Nephron progenitor cell (in vitro differentiated cells): ENCODE data around the gene SCIN.

Experiments
- DNase-seq: peaks from one replicate; pipeline ENCODE4 v3.0.0; 2021
- H3K27ac Mint-ChIP-seq: 2 replicates; pipeline ENCODE4 v1.8.0; 2021; ENCODE audit warnings: mild to moderate bottlenecking, moderate library complexity, mixed read lengths
- H3K27me3 Mint-ChIP-seq: 2 replicates; pipeline ENCODE4 v1.8.0; 2021; ENCODE audit warnings: mild to moderate bottlenecking, low read depth, mixed read lengths; ENCODE audit not compliant: poor library complexity
- H3K36me3 Mint-ChIP-seq: 2 replicates; pipeline ENCODE4 v1.8.0; 2021; ENCODE audit warnings: low read depth, mixed read lengths
- H3K4me1 Mint-ChIP-seq: 2 replicates; pipeline ENCODE4 v1.8.0; 2021; ENCODE audit warnings: mixed read lengths
- H3K4me3 Mint-ChIP-seq: 2 replicates; pipeline ENCODE4 v1.8.0; 2021; ENCODE audit warnings: mild to moderate bottlenecking, moderate library complexity, mixed read lengths
- H3K9me3 Mint-ChIP-seq: 2 replicates; pipeline ENCODE4 v1.8.0; 2021; ENCODE audit warnings: mild to moderate bottlenecking, moderate library complexity, mixed read lengths
- TF ChIP-seq, protein P1 (sequence below): fragments of 200-600 bp; sonication (generic); IDR thresholded peaks from 2 replicates; pipeline ENCODE4 v1.5.0; 2021; ENCODE audit warnings: antibody characterized with exemption

Gene SCIN

DNA sequence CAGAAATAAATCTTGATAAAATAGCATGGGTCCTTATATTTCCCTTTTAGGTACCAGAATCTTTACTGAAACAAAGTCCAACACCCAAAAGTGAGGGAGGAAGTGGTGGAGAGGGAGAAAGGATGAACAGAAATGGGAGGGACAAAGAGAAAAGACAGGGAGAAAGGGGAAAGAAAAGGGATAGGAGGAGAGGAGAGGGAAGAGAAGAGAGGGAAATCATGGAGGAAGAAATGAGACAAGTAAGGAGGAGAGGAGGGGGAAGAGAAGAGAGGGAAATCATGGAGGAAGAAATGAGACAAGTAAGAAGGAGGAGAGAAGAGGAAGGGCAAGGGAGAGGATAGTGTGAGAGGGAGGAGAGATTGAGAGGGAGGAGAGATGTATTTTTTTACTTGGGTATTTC lies 66.8 kb downstream of the SCIN start:
- Mint-ChIP-seq H3K27me3 (no peaks in the 10 kb centered on the region), H3K4me1 (peaks cover 5% of the 10 kb centered on the region), H3K9me3 (no peaks in the 10 kb centered on the region), H3K4me3 (no peak overlapping the region), H3K36me3 (no peaks in the 10 kb centered on the region), H3K27ac (no peak overlapping the region)
- no peak for DNase-seq
- TF ChIP-seq, protein P1, sequence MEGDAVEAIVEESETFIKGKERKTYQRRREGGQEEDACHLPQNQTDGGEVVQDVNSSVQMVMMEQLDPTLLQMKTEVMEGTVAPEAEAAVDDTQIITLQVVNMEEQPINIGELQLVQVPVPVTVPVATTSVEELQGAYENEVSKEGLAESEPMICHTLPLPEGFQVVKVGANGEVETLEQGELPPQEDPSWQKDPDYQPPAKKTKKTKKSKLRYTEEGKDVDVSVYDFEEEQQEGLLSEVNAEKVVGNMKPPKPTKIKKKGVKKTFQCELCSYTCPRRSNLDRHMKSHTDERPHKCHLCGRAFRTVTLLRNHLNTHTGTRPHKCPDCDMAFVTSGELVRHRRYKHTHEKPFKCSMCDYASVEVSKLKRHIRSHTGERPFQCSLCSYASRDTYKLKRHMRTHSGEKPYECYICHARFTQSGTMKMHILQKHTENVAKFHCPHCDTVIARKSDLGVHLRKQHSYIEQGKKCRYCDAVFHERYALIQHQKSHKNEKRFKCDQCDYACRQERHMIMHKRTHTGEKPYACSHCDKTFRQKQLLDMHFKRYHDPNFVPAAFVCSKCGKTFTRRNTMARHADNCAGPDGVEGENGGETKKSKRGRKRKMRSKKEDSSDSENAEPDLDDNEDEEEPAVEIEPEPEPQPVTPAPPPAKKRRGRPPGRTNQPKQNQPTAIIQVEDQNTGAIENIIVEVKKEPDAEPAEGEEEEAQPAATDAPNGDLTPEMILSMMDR = no peak

DNA sequence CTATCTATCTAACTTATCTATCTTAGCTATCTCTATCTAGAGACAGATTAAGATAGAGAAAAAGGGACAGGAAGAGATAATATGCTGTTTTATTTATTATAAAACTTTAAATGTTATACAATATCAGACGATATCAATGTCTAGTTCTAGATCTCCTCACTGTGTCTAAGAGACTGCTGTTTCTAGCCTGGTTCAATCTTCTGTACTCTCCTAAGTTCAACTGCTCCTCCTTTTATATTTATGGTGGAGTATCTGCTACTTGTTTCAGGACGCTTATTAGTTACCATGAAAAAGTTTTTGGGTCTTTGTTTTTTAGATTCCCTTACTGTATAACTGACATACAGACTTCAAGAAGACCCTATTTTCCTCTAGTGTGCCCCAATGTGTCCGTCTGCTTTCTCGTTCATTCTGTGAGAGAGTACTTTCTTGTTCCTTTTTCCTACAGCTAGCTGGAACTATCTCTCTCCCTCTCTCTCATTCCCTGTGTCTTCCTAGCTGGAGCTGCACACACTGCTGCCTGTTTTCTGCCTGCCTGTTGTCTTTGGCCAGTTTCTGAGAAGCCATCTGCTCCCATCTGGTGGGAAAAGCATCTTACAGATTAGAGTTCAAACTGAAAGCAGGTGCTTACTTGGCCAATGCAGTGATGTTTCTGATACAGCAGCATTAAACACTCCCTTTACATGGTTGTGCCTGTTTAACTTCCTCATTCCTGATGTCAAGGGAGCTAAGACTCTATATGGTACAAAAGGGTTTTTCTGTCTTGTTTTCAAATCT lies 67.5 kb downstream of the SCIN start:
- H3K27me3 Mint-ChIP-seq = no peaks in the 10 kb centered on the region
- H3K36me3 Mint-ChIP-seq = no peaks in the 10 kb centered on the region
- no peaks in the 10 kb centered on the region for H3K9me3 Mint-ChIP-seq
- no peak overlapping the region for H3K27ac Mint-ChIP-seq
- no peak for DNase-seq
- H3K4me3 Mint-ChIP-seq = no peak overlapping the region
- TF ChIP-seq, protein P1 = no peak
- peaks cover 5% of the 10 kb centered on the region for H3K4me1 Mint-ChIP-seq

DNA sequence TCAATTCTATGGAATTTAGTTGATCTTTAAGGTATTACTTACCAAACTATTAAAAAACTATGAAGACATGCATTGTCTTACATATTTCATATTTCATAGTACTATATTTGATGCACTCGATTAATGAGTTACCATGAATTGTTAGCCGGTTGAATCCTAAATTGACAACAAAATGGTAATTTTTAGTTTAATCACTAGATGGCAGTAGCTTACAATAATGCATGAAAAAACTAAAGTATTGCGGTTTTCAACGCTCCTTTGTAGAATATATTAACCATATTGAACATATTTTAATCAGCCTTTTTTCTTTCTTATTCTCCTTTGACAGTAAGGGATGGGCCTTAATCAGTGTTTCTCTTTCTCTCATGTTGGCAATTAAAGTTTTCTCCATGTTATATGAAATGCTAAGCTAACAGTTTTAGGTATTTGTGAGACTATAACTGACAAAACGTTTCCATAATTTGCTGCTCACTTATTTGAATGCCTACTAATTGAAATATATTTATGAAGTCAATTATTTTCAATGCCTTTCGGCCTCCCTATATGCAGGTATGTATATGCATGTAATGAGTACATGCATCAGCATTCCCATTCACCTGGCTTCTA lies 68.4 kb downstream of the SCIN start:
- H3K4me1 Mint-ChIP-seq = peaks cover 5% of the 10 kb centered on the region
- no peaks in the 10 kb centered on the region for H3K9me3 Mint-ChIP-seq
- no peak overlapping the region for H3K4me3 Mint-ChIP-seq
- H3K27ac Mint-ChIP-seq = no peak overlapping the region
- DNase-seq = no peak
- no peaks in the 10 kb centered on the region for H3K27me3 Mint-ChIP-seq
- TF ChIP-seq, protein P1 = peak; percentile 74
- no peaks in the 10 kb centered on the region for H3K36me3 Mint-ChIP-seq

DNA sequence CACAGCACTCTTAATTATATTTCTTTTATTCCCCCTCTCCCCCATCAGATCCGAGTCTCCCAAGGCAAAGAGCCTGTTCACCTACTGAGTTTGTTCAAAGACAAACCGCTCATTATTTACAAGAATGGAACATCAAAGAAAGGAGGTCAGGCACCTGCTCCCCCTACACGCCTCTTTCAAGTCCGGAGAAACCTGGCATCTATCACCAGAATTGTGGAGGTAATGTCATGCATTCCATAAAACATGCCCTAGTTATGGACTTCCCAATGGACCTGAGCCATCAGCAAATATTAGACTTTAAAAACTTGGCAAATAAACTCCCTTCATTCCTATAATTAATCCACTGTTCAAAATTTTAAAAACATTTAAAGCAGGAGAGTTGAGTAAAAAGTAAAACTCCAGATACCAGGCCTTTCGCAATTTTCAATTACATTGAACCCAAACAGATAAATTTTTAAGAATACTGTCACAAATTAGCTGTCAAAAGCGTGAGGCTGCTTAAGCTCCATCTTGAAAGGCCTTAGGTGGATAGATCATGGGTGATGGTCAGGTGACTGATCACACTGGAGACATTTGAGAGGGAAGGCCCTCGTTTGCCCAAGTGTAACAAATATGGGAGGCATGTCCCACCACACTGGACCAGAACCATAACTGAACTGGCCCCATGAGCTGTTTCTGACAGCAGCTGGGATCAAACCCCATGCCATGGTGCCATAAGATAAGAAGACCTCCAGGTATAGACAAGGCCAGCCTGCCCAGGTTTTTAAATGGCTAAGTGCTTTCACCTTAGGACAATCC lies 70.0 kb downstream of the SCIN start:
- no peaks in the 10 kb centered on the region for H3K36me3 Mint-ChIP-seq
- H3K4me3 Mint-ChIP-seq = no peak overlapping the region

DNA sequence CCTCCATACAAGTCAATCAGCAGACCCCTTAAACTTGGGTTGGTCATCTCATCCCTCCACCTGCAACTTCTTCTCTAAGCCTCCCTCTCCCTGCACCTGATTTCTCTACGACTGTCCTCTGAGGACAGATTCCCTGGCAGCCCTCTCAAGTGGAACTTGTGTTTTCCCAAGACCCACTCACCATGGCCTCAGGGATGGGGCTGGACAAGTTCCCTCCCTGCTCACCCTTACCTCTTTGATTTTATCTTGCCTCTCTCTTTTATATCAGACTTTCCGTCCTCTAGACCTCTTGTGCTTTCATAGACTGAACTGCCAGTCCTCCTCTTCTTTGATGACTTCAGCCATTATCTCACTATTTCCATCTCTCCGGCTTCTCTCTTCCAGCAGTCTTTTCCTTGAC lies 70.7 kb downstream of the SCIN start:
- DNase-seq = no peak
- TF ChIP-seq, protein P1 = no peak
- Mint-ChIP-seq H3K27me3 (no peaks in the 10 kb centered on the region), H3K36me3 (no peaks in the 10 kb centered on the region), H3K4me1 (peaks cover 5% of the 10 kb centered on the region), H3K4me3 (no peak overlapping the region), H3K27ac (no peak overlapping the region), H3K9me3 (no peaks in the 10 kb centered on the region)

More for the DNA sequence above, 70.0 kb downstream of the SCIN start:
- DNase-seq = no peak
- Mint-ChIP-seq H3K9me3 (no peaks in the 10 kb centered on the region), H3K27me3 (no peaks in the 10 kb centered on the region), H3K27ac (no peak overlapping the region), H3K4me1 (peaks cover 5% of the 10 kb centered on the region)
- TF ChIP-seq, protein P1 = no peak
